NB4 (cell line): ENCODE measurements around the gene AFG1L.

Experiments used
- POLR2A ChIP-seq: IDR thresholded peaks from 2 replicates; pipeline ENCODE4 v1.6.1; 2011; ENCODE audit warnings: mild to moderate bottlenecking; ENCODE audit not compliant: insufficient read length; ENCODE audit errors: extremely low read depth
- TF ChIP-seq, protein P1 (sequence below): IDR thresholded peaks from one replicate; pipeline ENCODE4 v1.5.1; 2012; ENCODE audit warnings: low read depth, low read length

DNA sequence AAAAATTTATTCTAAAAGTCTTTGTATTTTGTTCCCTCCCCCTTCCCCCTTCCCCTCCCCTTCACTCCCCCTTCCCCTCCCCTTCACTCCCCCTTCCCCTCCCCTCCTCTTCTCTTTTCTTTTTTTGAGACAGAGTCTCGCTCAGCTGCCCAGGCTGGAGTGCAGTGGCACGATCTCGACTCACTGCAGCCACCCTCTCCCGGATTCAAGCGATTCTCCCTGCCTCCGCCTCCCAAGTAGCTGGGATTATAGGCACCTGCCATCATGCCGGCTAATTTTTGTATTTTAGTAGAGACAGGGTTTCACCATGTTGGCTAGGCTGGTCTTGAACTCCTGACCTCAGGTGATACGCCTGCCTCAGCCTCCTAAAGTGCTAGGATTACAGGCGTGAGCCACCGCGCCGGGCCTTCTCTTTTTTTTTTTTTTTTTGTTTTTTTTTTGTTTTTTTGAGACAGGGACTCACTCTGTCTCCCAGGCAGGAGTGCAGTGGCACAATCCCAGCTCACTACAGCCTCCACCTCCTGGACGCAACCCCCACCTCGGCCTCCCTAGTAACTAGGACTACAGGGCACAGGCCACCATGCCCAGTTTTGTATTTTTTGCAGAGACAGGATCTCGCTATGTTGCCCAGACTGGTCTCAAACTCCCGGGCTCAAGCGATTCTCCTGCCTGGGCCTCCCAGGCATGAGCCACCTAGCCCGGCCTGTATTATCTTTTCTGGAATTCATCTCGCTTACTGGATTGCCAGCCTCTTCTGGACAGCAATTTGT lies 1.1 kb upstream of the AFG1L start:
- no peak for TF ChIP-seq POLR2A
- TF ChIP-seq, protein P1, sequence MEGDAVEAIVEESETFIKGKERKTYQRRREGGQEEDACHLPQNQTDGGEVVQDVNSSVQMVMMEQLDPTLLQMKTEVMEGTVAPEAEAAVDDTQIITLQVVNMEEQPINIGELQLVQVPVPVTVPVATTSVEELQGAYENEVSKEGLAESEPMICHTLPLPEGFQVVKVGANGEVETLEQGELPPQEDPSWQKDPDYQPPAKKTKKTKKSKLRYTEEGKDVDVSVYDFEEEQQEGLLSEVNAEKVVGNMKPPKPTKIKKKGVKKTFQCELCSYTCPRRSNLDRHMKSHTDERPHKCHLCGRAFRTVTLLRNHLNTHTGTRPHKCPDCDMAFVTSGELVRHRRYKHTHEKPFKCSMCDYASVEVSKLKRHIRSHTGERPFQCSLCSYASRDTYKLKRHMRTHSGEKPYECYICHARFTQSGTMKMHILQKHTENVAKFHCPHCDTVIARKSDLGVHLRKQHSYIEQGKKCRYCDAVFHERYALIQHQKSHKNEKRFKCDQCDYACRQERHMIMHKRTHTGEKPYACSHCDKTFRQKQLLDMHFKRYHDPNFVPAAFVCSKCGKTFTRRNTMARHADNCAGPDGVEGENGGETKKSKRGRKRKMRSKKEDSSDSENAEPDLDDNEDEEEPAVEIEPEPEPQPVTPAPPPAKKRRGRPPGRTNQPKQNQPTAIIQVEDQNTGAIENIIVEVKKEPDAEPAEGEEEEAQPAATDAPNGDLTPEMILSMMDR = no peak
